A549 (cell line): ENCODE results near the gene TBC1D4. TPM values are rescaled to one million over a fixed set of nuclear protein-coding genes. Genes with fewer than 3 reads are reported as not detected.

Experiments
- ATAC-seq, 2 experiments: fragments of 200-7000 bp in 1 of 2; fragments of >200 bp in 1 of 2; cut with Nextera tagmentation in 1 of 2; cut with Tn5 transposase in 1 of 2; 3 replicates each; pipeline versions ENCODE4 v1.8.0 to v1.9.1; 2018 to 2020; ENCODE audit warnings: mild to moderate bottlenecking in 1 of 2, moderate library complexity in 1 of 2
- CTCF ChIA-PET: fragments of 300-600 bp; sonication (Branson Sonifier 250); formaldehyde crosslinking; extraction: SDS; loops from one replicate; lab custom pipeline; 2021; ENCODE audit warnings: antibody characterized with exemption, inconsistent platforms; lab: Yijun Ruan, JAX
- POLR2A ChIA-PET: fragments of 350-600 bp; formaldehyde crosslinking; extraction: SDS; loops from one replicate; lab custom pipeline; 2021; ENCODE audit warnings: antibody characterized with exemption, inconsistent platforms; lab: Yijun Ruan, JAX
- DNase-seq, 2 experiments: peaks; one replicate each; pipeline versions ENCODE4 v3.0.0 to v3.0.0-alpha.2; 2011 to 2016; ENCODE audit warnings: low read depth in 1 of 2, low spot score in 1 of 2
- FAIRE-seq: peaks from 2 replicates; lab custom pipeline; 2011; peaks lifted over from hg19 to GRCh38; lab: Jason Lieb, UNC
- H3K27ac ChIP-seq, 2 experiments: fragments of >200 bp; sonication (Bioruptor Twin); formaldehyde crosslinking; 3 replicates each; pipeline ENCODE4 v1.5.1; 2016 to 2017
- H3K4me1 ChIP-seq: fragments of >200 bp; sonication (Bioruptor Twin); formaldehyde crosslinking; 3 replicates; pipeline ENCODE4 v1.6.1; 2016
- H3K4me2 ChIP-seq: fragments of >200 bp; sonication (Bioruptor Twin); formaldehyde crosslinking; 3 replicates; pipeline ENCODE4 v1.6.1; 2016
- H3K4me3 ChIP-seq: fragments of >200 bp; sonication (Bioruptor Twin); formaldehyde crosslinking; 3 replicates; pipeline ENCODE4 v1.5.1; 2016
- H3K9me3 ChIP-seq: fragments of >200 bp; sonication (Bioruptor Twin); formaldehyde crosslinking; 3 replicates; pipeline ENCODE4 v1.6.1; 2016
- CBX2 ChIP-seq: fragments of 200-600 bp; sonication (generic); IDR thresholded peaks from 2 replicates; pipeline ENCODE4 v1.6.1; 2016; ENCODE audit warnings: low read depth, mild to moderate bottlenecking, borderline replicate concordance
- CBX8 ChIP-seq: fragments of 200-600 bp; sonication (generic); IDR thresholded peaks from 2 replicates; pipeline ENCODE4 v1.6.1; 2016
- CEBPB ChIP-seq, 2 experiments: fragments of >200 bp in 1 of 2; sonication (Bioruptor Twin) in 1 of 2; formaldehyde crosslinking in 1 of 2; IDR thresholded peaks; 2 replicates each; pipeline ENCODE4 v1.6.1; 2012 to 2016
- CHD4 ChIP-seq: fragments of 200-600 bp; sonication (generic); IDR thresholded peaks from 2 replicates; pipeline ENCODE4 v1.6.1; 2016; ENCODE audit warnings: antibody characterized with exemption, mild to moderate bottlenecking, borderline replicate concordance
- EP300 ChIP-seq, 2 experiments: fragments of >200 bp; sonication (Bioruptor Twin); formaldehyde crosslinking; IDR thresholded peaks; 2 replicates in 1 of 2; 3 replicates in 1 of 2; pipeline ENCODE4 v1.6.1; 2016 to 2017
- ESRRA ChIP-seq: fragments of 150-350 bp; IDR thresholded peaks from 2 replicates; pipeline ENCODE4 v1.6.1; 2014; ENCODE audit warnings: mild to moderate bottlenecking, low read length, borderline replicate concordance
- FOXS1 ChIP-seq: fragments of 250-450 bp; sonication (Bioruptor Pico); IDR thresholded peaks from 2 replicates; pipeline ENCODE4 v1.5.0; 2020; ENCODE audit warnings: mild to moderate bottlenecking, moderate library complexity
- GATA3 ChIP-seq: IDR thresholded peaks from 2 replicates; pipeline ENCODE4 v1.6.1; 2012; ENCODE audit warnings: borderline replicate concordance
- HDAC2 ChIP-seq: fragments of 200-600 bp; sonication (generic); IDR thresholded peaks from 2 replicates; pipeline ENCODE4 v1.6.1; 2016
- HEYL ChIP-seq: fragments of 250-450 bp; sonication (Bioruptor Pico); IDR thresholded peaks from 2 replicates; pipeline ENCODE4 v1.8.0; 2021; ENCODE audit warnings: mild to moderate bottlenecking, moderate library complexity
- HOXA7 ChIP-seq: fragments of 250-450 bp; sonication (Bioruptor Pico); IDR thresholded peaks from 2 replicates; pipeline ENCODE4 v1.5.0; 2020; ENCODE audit warnings: mild to moderate bottlenecking, moderate library complexity
- HOXB13 ChIP-seq: fragments of 250-450 bp; sonication (Bioruptor Pico); IDR thresholded peaks from 2 replicates; pipeline ENCODE4 v1.5.0; 2020; ENCODE audit warnings: low read depth, mild to moderate bottlenecking, moderate library complexity
- JUNB ChIP-seq: fragments of >200 bp; sonication (Bioruptor Twin); formaldehyde crosslinking; IDR thresholded peaks from 2 replicates; pipeline ENCODE4 v1.6.1; 2016
- KDM1A ChIP-seq: fragments of 200-600 bp; sonication (generic); IDR thresholded peaks from 2 replicates; pipeline ENCODE4 v1.6.1; 2016; ENCODE audit warnings: low read depth, mild to moderate bottlenecking
- NR3C1 ChIP-seq: fragments of >200 bp; sonication (Bioruptor Twin); formaldehyde crosslinking; IDR thresholded peaks from 3 replicates; pipeline ENCODE4 v1.6.1; 2017
- PHF8 ChIP-seq: fragments of 200-600 bp; sonication (generic); IDR thresholded peaks from 2 replicates; pipeline ENCODE4 v1.6.1; 2016; ENCODE audit warnings: low read depth, mild to moderate bottlenecking, antibody characterized with exemption, moderate library complexity, borderline replicate concordance
- POLR2A ChIP-seq: IDR thresholded peaks from 2 replicates; pipeline ENCODE4 v1.6.1; 2012; ENCODE audit warnings: mild to moderate bottlenecking, low read length
- RAD21 ChIP-seq, 2 experiments: fragments of >200 bp in 1 of 2; sonication (Bioruptor Twin) in 1 of 2; formaldehyde crosslinking in 1 of 2; IDR thresholded peaks in 1 of 2; conservative IDR thresholded peaks in 1 of 2; 2 replicates in 1 of 2; 3 replicates in 1 of 2; pipeline ENCODE4 v1.6.1; 2012 to 2018; ENCODE audit warnings: inconsistent platforms in 1 of 2
- RARB ChIP-seq: fragments of 250-450 bp; sonication (Bioruptor Pico); IDR thresholded peaks from 2 replicates; pipeline ENCODE4 v1.8.0; 2021; ENCODE audit warnings: mild to moderate bottlenecking, moderate library complexity
- RFX5 ChIP-seq: fragments of 450-650 bp; IDR thresholded peaks from 2 replicates; pipeline ENCODE4 v1.7.1; 2014; ENCODE audit warnings: antibody characterized with exemption, mild to moderate bottlenecking, moderate library complexity
- RNF2 ChIP-seq: fragments of 200-600 bp; sonication (generic); IDR thresholded peaks from 2 replicates; pipeline ENCODE4 v1.6.1; 2016; ENCODE audit warnings: low read depth, mild to moderate bottlenecking, antibody characterized with exemption, moderate library complexity, borderline replicate concordance
- SMC3 ChIP-seq: fragments of >200 bp; sonication (Bioruptor Twin); formaldehyde crosslinking; IDR thresholded peaks from 3 replicates; pipeline ENCODE4 v1.6.1; 2018; ENCODE audit warnings: inconsistent platforms
- ZC3H11A ChIP-seq: fragments of 450-650 bp; IDR thresholded peaks from 2 replicates; pipeline ENCODE4 v1.6.1; 2014; ENCODE audit warnings: antibody characterized with exemption, mild to moderate bottlenecking
- ZNF302 ChIP-seq: fragments of 250-450 bp; sonication (Bioruptor Pico); IDR thresholded peaks from 2 replicates; pipeline ENCODE4 v1.9.0; 2021; ENCODE audit warnings: inconsistent platforms, mild to moderate bottlenecking, moderate library complexity
- WGBS: methylation state at CpG from one replicate; pipeline ENCODE4 v1.1.6; 2017; ENCODE audit errors: missing lambda C conversion rate; 5-methylcytosine and 5-hydroxymethylcytosine counted together
- polyA plus RNA-seq, 4 experiments: library from polyadenylated mRNA; depleted of rRNA in 3 of 4; stranded (reverse); fragments of >200 nt; fragmentation: RNase III in 1 of 4; extraction: RNeasy Plus Mini Kit Qiagen cat#74134 plus additional on column Dnase treatment in 1 of 4; gene quantifications; 2 replicates in 3 of 4; 3 replicates in 1 of 4; pipeline ENCODE4 v1.2.3, GENCODE V29; 2011 to 2017
- TF ChIP-seq, protein P1 (sequence below): fragments of >200 bp; sonication (Bioruptor Twin); formaldehyde crosslinking; IDR thresholded peaks from 3 replicates; pipeline ENCODE4 v1.5.1; 2016
- TF ChIP-seq, protein P2 (sequence below): fragments of 250-450 bp; sonication (Bioruptor Pico); IDR thresholded peaks from 2 replicates; pipeline ENCODE4 v1.5.0; 2020; ENCODE audit warnings: low read depth, mild to moderate bottlenecking, moderate library complexity
- TF ChIP-seq, protein P3 (sequence below): IDR thresholded peaks from 2 replicates; pipeline ENCODE4 v1.6.1; 2012
- TF ChIP-seq, protein P4 (sequence below): fragments of 450-650 bp; IDR thresholded peaks from 2 replicates; pipeline ENCODE4 v1.6.1; 2014; ENCODE audit warnings: antibody characterized with exemption
- TF ChIP-seq, protein P5 (sequence below): IDR thresholded peaks from 2 replicates; pipeline ENCODE4 v1.6.1; 2012; ENCODE audit warnings: low read depth, borderline replicate concordance

TBC1D4 gene
- polyA plus RNA-seq, 2 of the 4 experiments (the other 2 are of a cell fraction) = 9.5 to 12.5 TPM

DNA sequence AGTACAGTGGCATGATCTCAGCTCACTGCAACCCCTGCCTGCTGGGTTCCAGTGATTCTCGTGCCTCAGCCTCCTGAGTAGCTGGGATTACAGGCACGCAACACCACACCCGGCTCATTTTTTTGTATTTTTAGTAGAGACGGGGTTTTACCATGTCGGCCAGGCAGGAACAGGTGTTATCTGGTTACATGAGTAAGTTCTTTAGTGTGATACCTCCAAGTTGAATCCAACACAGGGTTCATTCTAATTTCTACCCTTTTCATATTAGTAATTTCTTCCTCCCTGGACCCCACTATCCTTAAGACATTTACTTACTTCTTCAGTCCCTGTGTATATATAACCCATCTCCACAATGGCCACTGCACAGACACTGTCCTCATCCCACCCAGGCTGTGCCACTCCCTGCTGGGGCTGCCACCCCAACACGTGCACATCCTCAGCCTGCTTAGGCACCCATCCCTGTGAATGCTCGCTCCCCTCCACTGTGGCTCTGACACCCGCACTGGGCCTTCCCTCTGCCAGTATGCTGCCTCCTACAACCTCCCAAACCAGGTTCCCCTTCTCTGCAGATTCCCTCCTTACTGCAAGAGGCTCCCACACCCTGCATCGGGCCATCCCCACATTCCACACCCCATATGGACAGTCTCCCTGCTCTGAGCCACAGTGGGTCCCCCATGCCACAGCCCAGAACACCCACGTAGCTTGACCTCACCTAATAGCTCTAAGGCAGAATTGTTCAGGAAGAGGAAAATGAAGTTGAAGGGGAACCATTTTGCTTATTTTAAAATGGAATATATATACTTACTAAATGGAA is 147.1 kb downstream of the TBC1D4 start (continued):
- TF ChIP-seq, protein P1, sequence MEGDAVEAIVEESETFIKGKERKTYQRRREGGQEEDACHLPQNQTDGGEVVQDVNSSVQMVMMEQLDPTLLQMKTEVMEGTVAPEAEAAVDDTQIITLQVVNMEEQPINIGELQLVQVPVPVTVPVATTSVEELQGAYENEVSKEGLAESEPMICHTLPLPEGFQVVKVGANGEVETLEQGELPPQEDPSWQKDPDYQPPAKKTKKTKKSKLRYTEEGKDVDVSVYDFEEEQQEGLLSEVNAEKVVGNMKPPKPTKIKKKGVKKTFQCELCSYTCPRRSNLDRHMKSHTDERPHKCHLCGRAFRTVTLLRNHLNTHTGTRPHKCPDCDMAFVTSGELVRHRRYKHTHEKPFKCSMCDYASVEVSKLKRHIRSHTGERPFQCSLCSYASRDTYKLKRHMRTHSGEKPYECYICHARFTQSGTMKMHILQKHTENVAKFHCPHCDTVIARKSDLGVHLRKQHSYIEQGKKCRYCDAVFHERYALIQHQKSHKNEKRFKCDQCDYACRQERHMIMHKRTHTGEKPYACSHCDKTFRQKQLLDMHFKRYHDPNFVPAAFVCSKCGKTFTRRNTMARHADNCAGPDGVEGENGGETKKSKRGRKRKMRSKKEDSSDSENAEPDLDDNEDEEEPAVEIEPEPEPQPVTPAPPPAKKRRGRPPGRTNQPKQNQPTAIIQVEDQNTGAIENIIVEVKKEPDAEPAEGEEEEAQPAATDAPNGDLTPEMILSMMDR = no peak
- TF ChIP-seq SMC3 = no peak
- no peak for TF ChIP-seq POLR2A

DNA sequence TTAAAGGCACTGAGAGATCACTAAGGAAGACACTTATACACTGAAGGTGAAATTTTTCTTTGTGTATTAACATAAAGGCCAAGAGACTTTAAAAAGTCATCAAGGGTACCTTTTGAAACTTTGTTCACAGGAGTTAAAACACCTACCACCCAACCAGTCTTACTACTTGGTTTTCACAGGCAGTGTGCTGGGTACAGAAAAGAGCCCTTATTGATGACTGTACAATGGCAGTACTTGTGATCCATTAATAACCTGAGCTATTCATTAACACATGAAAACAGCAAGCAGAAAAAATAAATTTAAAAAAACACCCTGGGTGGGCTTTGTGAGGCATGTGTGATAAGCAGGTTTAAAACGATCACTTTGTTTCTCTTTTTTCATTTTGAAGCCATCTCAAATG is 148.9 kb downstream of the TBC1D4 start:
- POLR2A ChIA-PET = no interaction called here
- TF ChIP-seq, protein P2, sequence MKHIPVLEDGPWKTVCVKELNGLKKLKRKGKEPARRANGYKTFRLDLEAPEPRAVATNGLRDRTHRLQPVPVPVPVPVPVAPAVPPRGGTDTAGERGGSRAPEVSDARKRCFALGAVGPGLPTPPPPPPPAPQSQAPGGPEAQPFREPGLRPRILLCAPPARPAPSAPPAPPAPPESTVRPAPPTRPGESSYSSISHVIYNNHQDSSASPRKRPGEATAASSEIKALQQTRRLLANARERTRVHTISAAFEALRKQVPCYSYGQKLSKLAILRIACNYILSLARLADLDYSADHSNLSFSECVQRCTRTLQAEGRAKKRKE (CRISPR knock-in tag) = no peak
- TF ChIP-seq PHF8 (no peak), FOXS1 (CRISPR knock-in tag) (no peak), ZC3H11A (no peak), NR3C1 (no peak), RARB (CRISPR knock-in tag) (no peak)
- no peak overlapping the region for H3K4me3 ChIP-seq
- no peak for ATAC-seq
- 85% methylated on average over 1 of the region's 1 CpG for WGBS
- no peak for DNase-seq
- no peaks in the 10 kb centered on the region for H3K9me3 ChIP-seq
- CTCF ChIA-PET = no interaction called here
- H3K4me2 ChIP-seq = no peak overlapping the region
- no peak for FAIRE-seq
- H3K27ac ChIP-seq = no peak overlapping the region
- no peaks in the 10 kb centered on the region for H3K4me1 ChIP-seq

DNA sequence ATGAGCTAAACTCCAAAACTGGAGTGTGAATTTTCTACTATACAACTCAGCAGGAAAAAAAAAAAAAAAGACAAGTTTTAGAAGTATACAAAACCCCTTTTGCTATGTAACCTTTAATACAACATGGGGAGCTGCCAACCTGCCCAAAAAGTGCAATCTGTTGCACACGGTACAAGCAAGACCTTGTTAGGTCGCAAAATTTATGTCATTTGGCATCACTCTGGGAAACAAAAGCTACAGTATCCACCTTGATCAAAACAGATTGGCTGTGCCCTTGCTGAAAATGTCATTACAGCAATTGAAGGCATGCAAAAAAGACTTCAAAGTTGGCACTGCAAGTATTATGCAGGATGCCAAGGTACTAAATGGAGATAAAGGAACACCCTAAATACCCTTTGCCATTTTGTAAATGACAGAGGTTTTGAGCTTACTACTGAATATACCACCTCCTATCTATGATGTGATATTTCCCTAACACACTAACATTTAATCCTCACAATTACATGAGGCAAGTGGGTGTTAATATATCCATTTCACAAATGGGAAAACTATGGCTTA is 150.1 kb downstream of the TBC1D4 start:
- no peak for TF ChIP-seq POLR2A
- TF ChIP-seq ZNF302 = no peak
- TF ChIP-seq, protein P3, sequence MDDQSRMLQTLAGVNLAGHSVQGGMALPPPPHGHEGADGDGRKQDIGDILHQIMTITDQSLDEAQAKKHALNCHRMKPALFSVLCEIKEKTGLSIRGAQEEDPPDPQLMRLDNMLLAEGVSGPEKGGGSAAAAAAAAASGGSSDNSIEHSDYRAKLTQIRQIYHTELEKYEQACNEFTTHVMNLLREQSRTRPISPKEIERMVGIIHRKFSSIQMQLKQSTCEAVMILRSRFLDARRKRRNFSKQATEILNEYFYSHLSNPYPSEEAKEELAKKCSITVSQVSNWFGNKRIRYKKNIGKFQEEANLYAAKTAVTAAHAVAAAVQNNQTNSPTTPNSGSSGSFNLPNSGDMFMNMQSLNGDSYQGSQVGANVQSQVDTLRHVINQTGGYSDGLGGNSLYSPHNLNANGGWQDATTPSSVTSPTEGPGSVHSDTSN = no peak
- no peak for TF ChIP-seq HOXB13 (CRISPR knock-in tag)
- TF ChIP-seq HDAC2 = no peak
- TF ChIP-seq, protein P4, sequence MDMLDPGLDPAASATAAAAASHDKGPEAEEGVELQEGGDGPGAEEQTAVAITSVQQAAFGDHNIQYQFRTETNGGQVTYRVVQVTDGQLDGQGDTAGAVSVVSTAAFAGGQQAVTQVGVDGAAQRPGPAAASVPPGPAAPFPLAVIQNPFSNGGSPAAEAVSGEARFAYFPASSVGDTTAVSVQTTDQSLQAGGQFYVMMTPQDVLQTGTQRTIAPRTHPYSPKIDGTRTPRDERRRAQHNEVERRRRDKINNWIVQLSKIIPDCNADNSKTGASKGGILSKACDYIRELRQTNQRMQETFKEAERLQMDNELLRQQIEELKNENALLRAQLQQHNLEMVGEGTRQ = no peak
- POLR2A ChIA-PET = no interaction called here
- Histone ChIP-seq H3K4me1 (no peaks in the 10 kb centered on the region), H3K4me2 (no peak overlapping the region), H3K27ac (no peak overlapping the region), H3K4me3 (no peak overlapping the region), H3K9me3 (no peaks in the 10 kb centered on the region)
- DNase-seq (no peak), ATAC-seq (no peak), FAIRE-seq (no peak)
- CTCF ChIA-PET = no interaction called here
- 94% methylated on average over 2 of the region's 2 CpGs for WGBS

DNA sequence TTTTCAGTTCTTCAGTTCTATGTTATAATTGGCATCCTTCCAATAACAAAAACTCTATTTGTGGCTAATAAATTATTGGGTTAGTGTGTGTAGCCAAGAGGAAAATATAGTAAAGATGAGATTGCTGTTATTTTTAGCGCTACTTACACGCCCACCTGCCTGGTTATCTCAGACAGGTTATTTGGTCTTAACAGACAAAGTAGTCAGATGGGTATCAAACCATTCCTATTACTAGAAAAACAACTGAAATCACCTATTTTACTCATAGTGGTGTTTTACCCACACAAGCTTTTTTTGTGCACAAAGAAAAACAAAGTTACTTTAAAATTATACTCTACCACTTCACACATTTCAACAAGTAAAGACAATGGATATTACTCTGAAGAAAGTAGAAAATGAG is 151.2 kb downstream of the TBC1D4 start:
- ATAC-seq = no peak
- FAIRE-seq = no peak
- no peak overlapping the region for H3K4me2 ChIP-seq
- DNase-seq = no peak
- CTCF ChIA-PET = no interaction called here
- POLR2A ChIA-PET = no interaction called here
- no peak overlapping the region for H3K4me3 ChIP-seq
- no peak overlapping the region for H3K27ac ChIP-seq
- no peaks in the 10 kb centered on the region for H3K4me1 ChIP-seq
- H3K9me3 ChIP-seq = no peaks in the 10 kb centered on the region
- 97% methylated on average over 2 of the region's 2 CpGs for WGBS
- TF ChIP-seq JUNB (no peak), HOXB13 (CRISPR knock-in tag) (no peak), GATA3 (no peak), HOXA7 (CRISPR knock-in tag) (no peak), NR3C1 (no peak), CEBPB (IDR thresholded peaks at IDR 0.05) (no peak), EP300 (IDR thresholded peaks at IDR 0.05) (no peak), CBX2 (no peak), HEYL (CRISPR knock-in tag) (no peak), RNF2 (no peak), CHD4 (no peak), POLR2A (no peak), RFX5 (no peak), RAD21 (conservative IDR thresholded peaks at IDR 0.05 in 1 of 2, IDR thresholded peaks at IDR 0.05 in 1 of 2) (no peak), ESRRA (no peak), CBX8 (no peak), KDM1A (no peak)
- TF ChIP-seq, protein P5, sequence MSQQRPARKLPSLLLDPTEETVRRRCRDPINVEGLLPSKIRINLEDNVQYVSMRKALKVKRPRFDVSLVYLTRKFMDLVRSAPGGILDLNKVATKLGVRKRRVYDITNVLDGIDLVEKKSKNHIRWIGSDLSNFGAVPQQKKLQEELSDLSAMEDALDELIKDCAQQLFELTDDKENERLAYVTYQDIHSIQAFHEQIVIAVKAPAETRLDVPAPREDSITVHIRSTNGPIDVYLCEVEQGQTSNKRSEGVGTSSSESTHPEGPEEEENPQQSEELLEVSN = no peak
